ENCODE measurements around the gene SOX6. TPM values are rescaled to one million over a fixed set of nuclear protein-coding genes. Genes with fewer than 3 reads are reported as not detected.

The SOX6 gene
- total RNA-seq, 2 experiments from 2014 or later: 0.20 TPM; not detected in 1

- POLR2A ChIA-PET: no interaction called here
- CTCF ChIA-PET: no interaction called here
- intact Hi-C loops (cut with DNase I, micrococcal nuclease): no loop called here
Measured at GRCh38 chr11:16346975-16347374, 9.4 kb downstream of the SOX6 start.

DNA sequence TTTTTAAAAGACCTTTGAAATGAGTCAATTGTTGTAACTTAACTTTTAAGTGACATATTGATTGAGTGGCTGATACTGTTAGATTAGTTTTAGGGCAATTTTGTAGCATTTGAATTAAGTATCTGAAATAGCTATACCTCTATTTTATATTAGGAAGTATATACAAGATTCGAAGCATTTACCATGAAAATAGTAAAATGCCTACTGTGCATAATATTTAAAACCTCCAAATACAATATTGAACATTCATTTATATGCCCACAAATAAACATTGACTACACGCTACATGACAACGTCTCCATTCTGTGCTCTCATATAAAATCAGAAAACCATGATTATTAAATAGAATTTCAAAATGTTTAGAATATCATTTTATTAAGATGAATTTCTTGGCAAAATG, 14.5 kb downstream of the SOX6 start:
- H3K36me3 ChIP-seq (ENCODE audit: insufficient read depth, low read length): no peaks in the 10 kb centered on the region
- no peaks in the 10 kb centered on the region for H3K9me3 ChIP-seq (ENCODE audit: control insufficient read depth in 1 of 2, insufficient read depth in 1 of 2, low read length in 2 of 2)
- ChIA-PET CTCF (no interaction called here), POLR2A (no interaction called here)
- intact Hi-C loops (cut with DNase I, micrococcal nuclease): no loop called here
- Mint-ChIP-seq H3K4me3 (no peak overlapping the region), H3K36me3 (ENCODE audit: low read depth) (no peaks in the 10 kb centered on the region), H3K9me3 (peaks cover 1% of the 10 kb centered on the region), H3K4me1 (ENCODE audit: low read depth) (no peaks in the 10 kb centered on the region), H3K27ac (no peak overlapping the region), H3K27me3 (no peaks in the 10 kb centered on the region)
- DNase-seq: no peak
- H3K27me3 ChIP-seq (ENCODE audit: control insufficient read depth in 1 of 2, insufficient read depth in 2 of 2, low read length in 2 of 2): no peaks in the 10 kb centered on the region
- H3K4me3 ChIP-seq (ENCODE audit: low read length): no peak overlapping the region
- TF ChIP-seq, protein P1, sequence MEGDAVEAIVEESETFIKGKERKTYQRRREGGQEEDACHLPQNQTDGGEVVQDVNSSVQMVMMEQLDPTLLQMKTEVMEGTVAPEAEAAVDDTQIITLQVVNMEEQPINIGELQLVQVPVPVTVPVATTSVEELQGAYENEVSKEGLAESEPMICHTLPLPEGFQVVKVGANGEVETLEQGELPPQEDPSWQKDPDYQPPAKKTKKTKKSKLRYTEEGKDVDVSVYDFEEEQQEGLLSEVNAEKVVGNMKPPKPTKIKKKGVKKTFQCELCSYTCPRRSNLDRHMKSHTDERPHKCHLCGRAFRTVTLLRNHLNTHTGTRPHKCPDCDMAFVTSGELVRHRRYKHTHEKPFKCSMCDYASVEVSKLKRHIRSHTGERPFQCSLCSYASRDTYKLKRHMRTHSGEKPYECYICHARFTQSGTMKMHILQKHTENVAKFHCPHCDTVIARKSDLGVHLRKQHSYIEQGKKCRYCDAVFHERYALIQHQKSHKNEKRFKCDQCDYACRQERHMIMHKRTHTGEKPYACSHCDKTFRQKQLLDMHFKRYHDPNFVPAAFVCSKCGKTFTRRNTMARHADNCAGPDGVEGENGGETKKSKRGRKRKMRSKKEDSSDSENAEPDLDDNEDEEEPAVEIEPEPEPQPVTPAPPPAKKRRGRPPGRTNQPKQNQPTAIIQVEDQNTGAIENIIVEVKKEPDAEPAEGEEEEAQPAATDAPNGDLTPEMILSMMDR (IDR thresholded peaks at IDR 0.05): no peak
- no peak for ATAC-seq (ENCODE audit: poor library complexity)
- H3K4me1 ChIP-seq (ENCODE audit: insufficient read depth, low read length): no peaks in the 10 kb centered on the region
- H3K27ac ChIP-seq (ENCODE audit: low read depth in 1 of 2, low read length in 2 of 2): no peak overlapping the region

More at GRCh38 chr11:16346975-16347374, 9.4 kb downstream of the SOX6 start:
- Histone ChIP-seq H3K27me3 (ENCODE audit: control insufficient read depth in 1 of 2, insufficient read depth in 2 of 2, low read length in 2 of 2) (no peaks in the 10 kb centered on the region), H3K4me3 (ENCODE audit: low read length) (no peak overlapping the region), H3K9me3 (ENCODE audit: control insufficient read depth in 1 of 2, insufficient read depth in 1 of 2, low read length in 2 of 2) (no peaks in the 10 kb centered on the region), H3K4me1 (ENCODE audit: insufficient read depth, low read length) (no peaks in the 10 kb centered on the region), H3K27ac (ENCODE audit: low read depth in 1 of 2, low read length in 2 of 2) (no peak overlapping the region), H3K36me3 (ENCODE audit: insufficient read depth, low read length) (no peaks in the 10 kb centered on the region)
- DNase-seq (no peak), ATAC-seq (ENCODE audit: poor library complexity) (no peak)
- Mint-ChIP-seq H3K36me3 (ENCODE audit: low read depth) (no peaks in the 10 kb centered on the region), H3K27me3 (peaks cover 4% of the 10 kb centered on the region), H3K4me3 (no peak overlapping the region), H3K9me3 (no peaks in the 10 kb centered on the region), H3K4me1 (ENCODE audit: low read depth) (no peaks in the 10 kb centered on the region), H3K27ac (no peak overlapping the region)
- TF ChIP-seq, protein P1 (IDR thresholded peaks at IDR 0.05): no peak

- Histone ChIP-seq H3K4me3 (ENCODE audit: low read length) (no peak overlapping the region), H3K27ac (ENCODE audit: low read depth in 1 of 2, low read length in 2 of 2) (no peak overlapping the region), H3K9me3 (ENCODE audit: control insufficient read depth in 1 of 2, insufficient read depth in 1 of 2, low read length in 2 of 2) (no peaks in the 10 kb centered on the region), H3K36me3 (ENCODE audit: insufficient read depth, low read length) (no peaks in the 10 kb centered on the region), H3K4me1 (ENCODE audit: insufficient read depth, low read length) (no peaks in the 10 kb centered on the region), H3K27me3 (ENCODE audit: control insufficient read depth in 1 of 2, insufficient read depth in 2 of 2, low read length in 2 of 2) (no peaks in the 10 kb centered on the region)
- POLR2A ChIA-PET: no interaction called here
- Mint-ChIP-seq H3K36me3 (ENCODE audit: low read depth) (no peaks in the 10 kb centered on the region), H3K27ac (no peak overlapping the region), H3K4me3 (no peak overlapping the region), H3K27me3 (no peaks in the 10 kb centered on the region), H3K4me1 (ENCODE audit: low read depth) (no peaks in the 10 kb centered on the region), H3K9me3 (peaks cover 3% of the 10 kb centered on the region)
- TF ChIP-seq, protein P1 (IDR thresholded peaks at IDR 0.05): no peak
- DNase-seq (no peak), ATAC-seq (ENCODE audit: poor library complexity) (no peak)
- CTCF ChIA-PET: no interaction called here
- intact Hi-C loops (cut with DNase I, micrococcal nuclease): no loop called here
Measured at GRCh38 chr11:16338393-16338792, 18.0 kb downstream of the SOX6 start.
